Measurements from ENCODE around the gene FAIM2.

FAIM2 gene

GRCh38 chr12:49936925-49937324 is 33.2 kb upstream of the FAIM2 start:
- H3K27ac ChIP-seq = no peak overlapping the region
- TF ChIP-seq, protein P1, sequence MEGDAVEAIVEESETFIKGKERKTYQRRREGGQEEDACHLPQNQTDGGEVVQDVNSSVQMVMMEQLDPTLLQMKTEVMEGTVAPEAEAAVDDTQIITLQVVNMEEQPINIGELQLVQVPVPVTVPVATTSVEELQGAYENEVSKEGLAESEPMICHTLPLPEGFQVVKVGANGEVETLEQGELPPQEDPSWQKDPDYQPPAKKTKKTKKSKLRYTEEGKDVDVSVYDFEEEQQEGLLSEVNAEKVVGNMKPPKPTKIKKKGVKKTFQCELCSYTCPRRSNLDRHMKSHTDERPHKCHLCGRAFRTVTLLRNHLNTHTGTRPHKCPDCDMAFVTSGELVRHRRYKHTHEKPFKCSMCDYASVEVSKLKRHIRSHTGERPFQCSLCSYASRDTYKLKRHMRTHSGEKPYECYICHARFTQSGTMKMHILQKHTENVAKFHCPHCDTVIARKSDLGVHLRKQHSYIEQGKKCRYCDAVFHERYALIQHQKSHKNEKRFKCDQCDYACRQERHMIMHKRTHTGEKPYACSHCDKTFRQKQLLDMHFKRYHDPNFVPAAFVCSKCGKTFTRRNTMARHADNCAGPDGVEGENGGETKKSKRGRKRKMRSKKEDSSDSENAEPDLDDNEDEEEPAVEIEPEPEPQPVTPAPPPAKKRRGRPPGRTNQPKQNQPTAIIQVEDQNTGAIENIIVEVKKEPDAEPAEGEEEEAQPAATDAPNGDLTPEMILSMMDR (conservative IDR thresholded peaks at IDR 0.05) = no peak

- no peak overlapping the region for H3K27ac ChIP-seq
- TF ChIP-seq, protein P1 (conservative IDR thresholded peaks at IDR 0.05) = no peak
Measured at GRCh38 chr12:49934505-49934904, 30.8 kb upstream of the FAIM2 start.

GRCh38 chr12:49933796-49934195 is 30.1 kb upstream of the FAIM2 start:
- TF ChIP-seq, protein P1 (conservative IDR thresholded peaks at IDR 0.05) = no peak
- no peak overlapping the region for H3K27ac ChIP-seq

- H3K27ac ChIP-seq = no peak overlapping the region
- TF ChIP-seq, protein P1 (conservative IDR thresholded peaks at IDR 0.05) = no peak
Measured at GRCh38 chr12:49932533-49933130, 28.9 kb upstream of the FAIM2 start.

- TF ChIP-seq, protein P1 (conservative IDR thresholded peaks at IDR 0.05) = no peak
- H3K27ac ChIP-seq = no peak overlapping the region
Measured at GRCh38 chr12:49932023-49932422, 28.3 kb upstream of the FAIM2 start.

GRCh38 chr12:49930515-49931288 is 27.0 kb upstream of the FAIM2 start:
- H3K27ac ChIP-seq = no peak overlapping the region
- TF ChIP-seq, protein P1 (conservative IDR thresholded peaks at IDR 0.05) = no peak

DNA sequence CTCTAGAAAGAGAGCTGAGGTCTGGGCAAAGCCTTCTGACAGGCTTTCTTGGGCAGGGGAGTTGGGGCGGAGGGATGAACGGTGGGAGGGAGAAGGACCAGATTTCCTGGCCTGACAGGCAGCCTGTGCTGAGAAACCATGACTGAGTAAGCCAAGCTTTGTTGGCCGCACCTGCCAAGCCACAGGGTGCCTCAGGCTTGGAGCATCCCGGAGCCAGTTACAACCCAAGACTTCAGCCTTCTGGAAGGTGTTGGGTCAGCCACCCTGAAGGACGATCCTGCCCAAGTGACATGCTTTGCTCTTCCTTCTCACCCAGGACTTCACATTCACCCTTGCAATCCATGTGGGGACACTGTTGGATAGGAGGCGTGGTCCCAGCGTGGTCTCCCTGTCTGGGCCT is 25.9 kb upstream of the FAIM2 start:
- H3K27ac ChIP-seq = no peak overlapping the region
- TF ChIP-seq, protein P1 (conservative IDR thresholded peaks at IDR 0.05) = no peak
